ENCODE results near the gene TMEM132C. TPM values are rescaled to one million over a fixed set of nuclear protein-coding genes. Genes with fewer than 3 reads are reported as not detected.
A peak's percentile ranks its signal among the peaks of the same experiment; 100 is the strongest.

TMEM132C gene
- total RNA-seq, 1 donor from 2014 or later = 3.9 TPM

DNA sequence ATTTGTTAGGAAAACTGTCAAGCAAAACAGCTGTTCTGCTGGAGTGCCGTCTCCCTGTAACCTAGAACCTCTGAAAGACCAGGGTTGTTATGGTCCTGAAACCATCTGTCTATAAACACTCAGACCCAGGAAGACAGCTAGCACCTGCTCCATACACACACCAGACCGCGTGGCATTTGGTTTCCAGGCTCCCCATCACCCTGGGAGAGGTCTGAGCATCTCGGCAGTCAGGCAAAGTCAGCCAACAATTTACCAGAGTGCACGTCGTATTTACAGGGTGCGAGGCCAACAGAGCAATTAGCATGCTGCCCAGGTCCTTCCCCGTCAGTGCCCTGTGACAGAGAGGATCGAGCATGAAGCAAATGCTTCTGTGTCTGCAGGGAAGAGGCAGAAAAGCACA is 284.3 kb downstream of the TMEM132C start:
- Mint-ChIP-seq H3K9me3 (no peaks in the 10 kb centered on the region), H3K27me3 (ENCODE audit: insufficient read depth, low read depth) (peaks cover 6% of the 10 kb centered on the region), H3K4me1 (peaks cover 44% of the 10 kb centered on the region), H3K4me3 (no peak overlapping the region), H3K27ac (no peak overlapping the region), H3K36me3 (peaks cover 21% of the 10 kb centered on the region)
- Histone ChIP-seq H3K4me2 (no peak overlapping the region), H2AFZ (replicated peaks) (no peak overlapping the region), H3K9ac (no peak overlapping the region), H3K4me3 (no peak overlapping the region), H3K4me1 (peaks cover 19% of the 10 kb centered on the region), H3K79me2 (ENCODE audit: low read depth) (no peaks in the 10 kb centered on the region), H3F3A (ENCODE audit: low read depth) (no peaks in the 10 kb centered on the region), H4K20me1 (ENCODE audit: low read depth) (peaks cover 3% of the 10 kb centered on the region), H3K27me3 (peaks cover 29% of the 10 kb centered on the region), H3K27ac (no peak overlapping the region), H3K9me3 (ENCODE audit: low read depth) (no peaks in the 10 kb centered on the region), H3K36me3 (no peaks in the 10 kb centered on the region)
- DNase-seq (ENCODE audit: low spot score) = no peak
- TF ChIP-seq, protein P1, sequence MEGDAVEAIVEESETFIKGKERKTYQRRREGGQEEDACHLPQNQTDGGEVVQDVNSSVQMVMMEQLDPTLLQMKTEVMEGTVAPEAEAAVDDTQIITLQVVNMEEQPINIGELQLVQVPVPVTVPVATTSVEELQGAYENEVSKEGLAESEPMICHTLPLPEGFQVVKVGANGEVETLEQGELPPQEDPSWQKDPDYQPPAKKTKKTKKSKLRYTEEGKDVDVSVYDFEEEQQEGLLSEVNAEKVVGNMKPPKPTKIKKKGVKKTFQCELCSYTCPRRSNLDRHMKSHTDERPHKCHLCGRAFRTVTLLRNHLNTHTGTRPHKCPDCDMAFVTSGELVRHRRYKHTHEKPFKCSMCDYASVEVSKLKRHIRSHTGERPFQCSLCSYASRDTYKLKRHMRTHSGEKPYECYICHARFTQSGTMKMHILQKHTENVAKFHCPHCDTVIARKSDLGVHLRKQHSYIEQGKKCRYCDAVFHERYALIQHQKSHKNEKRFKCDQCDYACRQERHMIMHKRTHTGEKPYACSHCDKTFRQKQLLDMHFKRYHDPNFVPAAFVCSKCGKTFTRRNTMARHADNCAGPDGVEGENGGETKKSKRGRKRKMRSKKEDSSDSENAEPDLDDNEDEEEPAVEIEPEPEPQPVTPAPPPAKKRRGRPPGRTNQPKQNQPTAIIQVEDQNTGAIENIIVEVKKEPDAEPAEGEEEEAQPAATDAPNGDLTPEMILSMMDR (IDR thresholded peaks at IDR 0.05) = no peak

DNA sequence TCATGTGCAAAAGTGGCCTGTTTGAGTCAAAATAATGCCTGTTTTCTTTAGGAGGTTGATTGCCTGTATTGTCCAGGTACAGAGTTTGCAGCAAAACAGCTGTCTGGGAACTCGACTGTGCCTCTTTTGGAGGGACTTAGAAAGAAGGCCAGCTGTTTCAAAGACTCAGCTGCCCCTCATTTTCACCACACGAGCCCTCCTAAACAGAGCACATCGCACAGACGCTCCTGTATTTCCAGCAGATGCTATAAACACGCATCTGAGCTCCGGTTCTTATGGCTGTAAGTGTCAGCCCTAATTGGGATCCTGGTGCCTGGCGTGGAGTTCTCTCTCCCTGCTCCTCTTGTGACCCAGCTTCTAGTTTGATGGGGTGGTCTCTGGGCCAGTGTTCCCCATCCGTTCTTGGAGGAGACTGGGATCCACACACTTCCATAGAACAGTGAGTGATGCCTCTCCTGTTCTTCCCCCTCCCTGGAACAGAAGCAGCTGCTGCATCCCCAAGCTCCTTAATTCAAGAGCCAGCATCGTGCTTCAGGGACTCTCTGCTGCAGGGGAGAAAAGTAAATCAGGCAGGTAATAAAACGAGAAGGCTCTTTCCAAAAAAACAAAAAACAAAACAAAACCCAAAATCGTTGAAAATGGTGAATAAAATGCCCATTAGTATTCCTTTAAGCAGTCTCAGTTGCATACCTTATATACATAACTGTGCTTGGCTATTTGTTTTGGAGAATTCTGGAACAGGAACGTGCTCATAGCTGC is 287.8 kb downstream of the TMEM132C start:
- Histone ChIP-seq H3K27ac (no peak overlapping the region), H3K36me3 (no peaks in the 10 kb centered on the region), H3K4me3 (no peak overlapping the region), H2AFZ (replicated peaks) (no peak overlapping the region), H4K20me1 (ENCODE audit: low read depth) (peaks cover 2% of the 10 kb centered on the region), H3K9ac (no peak overlapping the region), H3K27me3 (peaks cover 32% of the 10 kb centered on the region), H3K9me3 (ENCODE audit: low read depth) (no peaks in the 10 kb centered on the region), H3K4me1 (peaks cover 16% of the 10 kb centered on the region), H3K79me2 (ENCODE audit: low read depth) (no peaks in the 10 kb centered on the region), H3K4me2 (no peak overlapping the region), H3F3A (ENCODE audit: low read depth) (no peaks in the 10 kb centered on the region)
- TF ChIP-seq EZH2phosphoT487 (IDR thresholded peaks at IDR 0.05) (no peak), EZH2 (IDR thresholded peaks at IDR 0.05) (no peak)
- TF ChIP-seq, protein P1 (IDR thresholded peaks at IDR 0.05) = no peak
- peak overlapping the region; percentile 68 for H3K27ac Mint-ChIP-seq
- H3K36me3 Mint-ChIP-seq = peaks cover 38% of the 10 kb centered on the region
- no peaks in the 10 kb centered on the region for H3K9me3 Mint-ChIP-seq
- H3K4me3 Mint-ChIP-seq = no peak overlapping the region
- DNase-seq (ENCODE audit: low spot score) = no peak
- H3K27me3 Mint-ChIP-seq (ENCODE audit: insufficient read depth, low read depth) = peaks cover 3% of the 10 kb centered on the region
- H3K4me1 Mint-ChIP-seq = peaks cover 28% of the 10 kb centered on the region

DNA sequence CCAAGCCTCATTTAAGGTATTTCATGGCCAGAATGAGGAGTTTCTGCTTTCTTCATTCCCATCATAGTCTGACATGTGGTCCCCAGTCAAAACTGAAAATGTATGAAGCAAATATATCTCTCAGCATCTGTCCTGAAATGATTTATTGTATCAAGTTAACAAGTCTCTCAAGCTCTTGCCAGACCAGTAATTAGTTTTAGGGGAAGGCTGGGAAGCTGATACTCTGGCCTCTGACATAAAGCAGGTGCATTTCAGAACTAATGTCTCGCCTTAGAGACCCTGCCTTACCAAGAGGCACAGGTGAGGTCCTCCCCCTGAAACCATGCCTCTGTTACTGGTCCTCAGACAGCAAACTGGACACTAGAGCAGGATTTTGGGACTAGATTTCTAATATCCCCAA is 290.3 kb downstream of the TMEM132C start:
- H3K9me3 ChIP-seq (ENCODE audit: low read depth) = no peaks in the 10 kb centered on the region
- no peaks in the 10 kb centered on the region for H3F3A ChIP-seq (ENCODE audit: low read depth)
- H3K4me2 ChIP-seq = no peak overlapping the region
- Mint-ChIP-seq H3K27me3 (ENCODE audit: insufficient read depth, low read depth) (no peaks in the 10 kb centered on the region), H3K27ac (no peak overlapping the region), H3K9me3 (peaks cover under 1% of the 10 kb centered on the region), H3K4me1 (peaks cover 3% of the 10 kb centered on the region), H3K36me3 (peaks cover 54% of the 10 kb centered on the region), H3K4me3 (no peak overlapping the region)
- no peaks in the 10 kb centered on the region for H3K4me1 ChIP-seq
- no peaks in the 10 kb centered on the region for H4K20me1 ChIP-seq (ENCODE audit: low read depth)
- H3K9ac ChIP-seq = no peak overlapping the region
- no peaks in the 10 kb centered on the region for H3K79me2 ChIP-seq (ENCODE audit: low read depth)
- TF ChIP-seq EZH2phosphoT487 (IDR thresholded peaks at IDR 0.05) (no peak), EZH2 (IDR thresholded peaks at IDR 0.05) (no peak)
- TF ChIP-seq, protein P1 (IDR thresholded peaks at IDR 0.05) = no peak
- no peak overlapping the region for H3K27ac ChIP-seq
- no peak overlapping the region for H2AFZ ChIP-seq (replicated peaks)
- no peak overlapping the region for H3K4me3 ChIP-seq
- no peak for DNase-seq (ENCODE audit: low spot score)
- H3K27me3 ChIP-seq = peaks cover 27% of the 10 kb centered on the region
- no peaks in the 10 kb centered on the region for H3K36me3 ChIP-seq
